HepG2 (cell line): ENCODE data around the gene SNF8. TPM values are rescaled to one million over a fixed set of nuclear protein-coding genes. Genes with fewer than 3 reads are reported as not detected.

ENCODE experiments used
- ATAC-seq: fragments of 200-7000 bp; cut with Tn5 transposase; 3 replicates; pipeline ENCODE4 v1.9.1; 2020; ENCODE audit warnings: mild to moderate bottlenecking, moderate library complexity
- BruUV-seq: library from RNA; stranded (reverse); fragments of 400-500 nt; replicated peaks from 2 replicates; lab custom pipeline; 2021; lab: Mats Ljungman, UMichigan
- CTCF ChIA-PET: fragments of 300-600 bp; formaldehyde crosslinking; extraction: SDS; loops from one replicate; lab custom pipeline; 2021; ENCODE audit warnings: low total read pairs, inconsistent platforms, low intra/inter-chr PET ratio; lab: Yijun Ruan, JAX
- POLR2A ChIA-PET: fragments of 350-600 bp; sonication (Branson Sonifier 250); formaldehyde crosslinking; loops from one replicate; lab custom pipeline; 2020; ENCODE audit warnings: antibody characterized with exemption, inconsistent platforms; lab: Yijun Ruan, JAX
- DNase-seq: peaks from one replicate; pipeline ENCODE4 v3.0.0-alpha.2; 2015; ENCODE audit warnings: low spot score
- FAIRE-seq: peaks from 3 replicates; lab custom pipeline; 2011; peaks lifted over from hg19 to GRCh38; lab: Jason Lieb, UNC
- H2AFZ ChIP-seq: one replicate; pipeline ENCODE4 v1.6.1; 2011; ENCODE audit warnings: low read length, inconsistent platforms
- H3K27ac ChIP-seq: fragments of 300-600 bp; 3 replicates; pipeline ENCODE4 v1.8.0; 2011; ENCODE audit warnings: mixed run types, mild to moderate bottlenecking, mixed read lengths, low read length, inconsistent platforms; ENCODE audit not compliant: insufficient read depth; ENCODE audit errors: extremely low read length
- H3K27me3 ChIP-seq, 2 experiments: fragments of 200-600 bp in 1 of 2; 2 replicates in 1 of 2; 3 replicates in 1 of 2; pipeline versions ENCODE4 v1.6.0 to v1.8.0; 2011; ENCODE audit warnings: low read length in 2 of 2, mild to moderate bottlenecking in 2 of 2, moderate library complexity in 2 of 2, inconsistent platforms in 1 of 2; ENCODE audit not compliant: insufficient read depth in 2 of 2, control insufficient read depth in 1 of 2
- H3K36me3 ChIP-seq, 2 experiments: fragments of 200-600 bp in 1 of 2; replicated peaks in 1 of 2; 2 replicates in 1 of 2; 3 replicates in 1 of 2; pipeline versions ENCODE4 v1.5.1 to v1.8.0; 2011; ENCODE audit warnings: low read length in 2 of 2, inconsistent platforms in 1 of 2; ENCODE audit not compliant: insufficient read depth in 2 of 2, control insufficient read depth in 1 of 2
- H3K4me1 ChIP-seq: 2 replicates; pipeline ENCODE4 v1.5.1; 2012; ENCODE audit warnings: low read length, inconsistent platforms; ENCODE audit not compliant: insufficient read depth
- H3K4me2 ChIP-seq: 2 replicates; pipeline ENCODE4 v1.6.0; 2011; ENCODE audit warnings: low read depth, low read length, inconsistent platforms
- H3K4me3 ChIP-seq, 3 experiments: fragments of 200-600 bp in 1 of 3; sonication (generic), shearing (Covaris generic) in 1 of 3; replicated peaks in 1 of 3; 2 replicates each; pipeline ENCODE4 v1.5.1; 2011 to 2016; ENCODE audit warnings: low read length in 3 of 3, inconsistent platforms in 2 of 3, low read depth in 2 of 3, mild to moderate bottlenecking in 2 of 3, control low read depth in 1 of 3, mixed read lengths in 1 of 3; ENCODE audit not compliant: insufficient read depth in 1 of 3
- H3K79me2 ChIP-seq: one replicate; pipeline ENCODE4 v1.6.1; 2011; ENCODE audit warnings: low read length, inconsistent platforms; ENCODE audit not compliant: insufficient read depth
- H3K9ac ChIP-seq: 2 replicates; pipeline ENCODE4 v1.6.0; 2011; ENCODE audit warnings: mild to moderate bottlenecking, low read depth, low read length, inconsistent platforms; ENCODE audit not compliant: insufficient read depth
- H3K9me3 ChIP-seq: 2 replicates; pipeline ENCODE4 v1.5.1; 2012; ENCODE audit warnings: mild to moderate bottlenecking, low read length
- H4K20me1 ChIP-seq: 2 replicates; pipeline ENCODE4 v1.6.0; 2011; ENCODE audit warnings: inconsistent platforms, mild to moderate bottlenecking, low read length, moderate library complexity; ENCODE audit not compliant: insufficient read depth
- AGO1 ChIP-seq: fragments of 200-400 bp; formaldehyde crosslinking; IDR thresholded peaks from 2 replicates; pipeline ENCODE4 v1.6.1; 2017; ENCODE audit warnings: mild to moderate bottlenecking, low read depth, low read length, moderate library complexity; ENCODE audit not compliant: poor library complexity, severe bottlenecking
- ASH2L ChIP-seq: fragments of 300-600, 200-600 bp; sonication (generic); IDR thresholded peaks from 2 replicates; pipeline ENCODE4 v1.7.0; 2017; ENCODE audit warnings: low read depth, mild to moderate bottlenecking, moderate library complexity, mixed read lengths, low read length; ENCODE audit not compliant: insufficient read length
- EED ChIP-seq: sonication (generic); formaldehyde crosslinking; IDR thresholded peaks from 2 replicates; pipeline ENCODE4 v1.5.0; 2020; ENCODE audit warnings: mild to moderate bottlenecking, missing genetic modification reagents
- KDM5A ChIP-seq: fragments of 200-600 bp; sonication (generic); IDR thresholded peaks from 2 replicates; pipeline ENCODE4 v1.7.0; 2018; ENCODE audit warnings: antibody characterized with exemption, mild to moderate bottlenecking, low read length, borderline replicate concordance
- MTERF4 ChIP-seq: sonication (generic); formaldehyde crosslinking; IDR thresholded peaks from 2 replicates; pipeline ENCODE4 v1.8.0; 2023; ENCODE audit warnings: mild to moderate bottlenecking, missing genetic modification reagents
- NFRKB ChIP-seq: fragments of 450-650 bp; IDR thresholded peaks from 2 replicates; pipeline ENCODE4 v1.6.1; 2017
- RCOR2 ChIP-seq: IDR thresholded peaks from 2 replicates; pipeline ENCODE4 v1.6.1; 2016; ENCODE audit warnings: missing biosample characterization, missing genetic modification reagents
- TBX2 ChIP-seq: sonication (generic); formaldehyde crosslinking; IDR thresholded peaks from 2 replicates; pipeline ENCODE4 v1.5.0; 2020; ENCODE audit warnings: missing genetic modification reagents, mild to moderate bottlenecking, borderline replicate concordance
- TRIM24 ChIP-seq: sonication (generic); formaldehyde crosslinking; IDR thresholded peaks from 2 replicates; pipeline ENCODE4 v1.8.0; 2022; ENCODE audit warnings: mild to moderate bottlenecking, missing genetic modification reagents
- ZBTB14 ChIP-seq: sonication (generic); formaldehyde crosslinking; IDR thresholded peaks from 2 replicates; pipeline ENCODE4 v1.4.0; 2020; ENCODE audit warnings: missing genetic modification reagents
- ZBTB37 ChIP-seq: sonication (generic); formaldehyde crosslinking; IDR thresholded peaks from 2 replicates; pipeline ENCODE4 v1.4.0; 2020; ENCODE audit warnings: mild to moderate bottlenecking, missing genetic modification reagents
- ZNF280D ChIP-seq: sonication (generic); formaldehyde crosslinking; IDR thresholded peaks from 2 replicates; pipeline ENCODE4 v1.5.1; 2020; ENCODE audit warnings: mild to moderate bottlenecking, missing genetic modification reagents
- ZNF333 ChIP-seq: sonication (generic); formaldehyde crosslinking; IDR thresholded peaks from 2 replicates; pipeline ENCODE4 v1.4.0; 2020; ENCODE audit warnings: mild to moderate bottlenecking, missing genetic modification reagents, borderline replicate concordance
- ZNF362 ChIP-seq: sonication (generic); formaldehyde crosslinking; IDR thresholded peaks from 2 replicates; pipeline ENCODE4 v1.4.0; 2020; ENCODE audit warnings: missing genetic modification reagents, mild to moderate bottlenecking, borderline replicate concordance
- ZNF652 ChIP-seq: IDR thresholded peaks from 2 replicates; pipeline ENCODE4 v1.6.1; 2016; ENCODE audit warnings: low read depth, borderline replicate concordance
- ZNF713 ChIP-seq: sonication (generic); formaldehyde crosslinking; IDR thresholded peaks from 2 replicates; pipeline ENCODE4 v1.4.0; 2020; ENCODE audit warnings: mild to moderate bottlenecking, missing genetic modification reagents
- ZNF781 ChIP-seq: sonication (generic); formaldehyde crosslinking; IDR thresholded peaks from 2 replicates; pipeline ENCODE4 v1.5.1; 2020; ENCODE audit warnings: borderline replicate concordance, mild to moderate bottlenecking, missing genetic modification reagents; ENCODE audit errors: not compliant biosample characterization
- WGBS: methylation state at CpG from one replicate; pipeline ENCODE4 v1.1.6; 2017; ENCODE audit warnings: low lambda C conversion rate; 5-methylcytosine and 5-hydroxymethylcytosine counted together
- in situ Hi-C: cut with HindIII; loops from 2 replicates; pipeline ENCODE4 v1.10.0; 2017; ENCODE audit warnings: low pct_unique_long_range_greater_than_20kb; ENCODE audit not compliant: extremely low pct_ligation_motif_present
- intact Hi-C: fragments of 100-400 bp; cut with micrococcal nuclease; formaldehyde crosslinking; loops from one replicate; pipeline ENCODE4 v1.10.0; 2022; ENCODE audit not compliant: unreplicated experiment
- polyA plus RNA-seq, 8 experiments: library from polyadenylated mRNA; depleted of rRNA in 3 of 8; stranded (reverse) in 7 of 8; unstranded in 1 of 8; fragments of >200 nt; fragmentation: Illumina TruSeq in 4 of 8; extraction: Trizol in 4 of 8; gene quantifications; 2 replicates each; pipeline versions ENCODE4 v1.2.1 to v1.2.3, GENCODE V29; 2011 to 2016; ENCODE audit warnings: low read depth in 4 of 8, missing spikeins in 1 of 8, mixed read lengths in 1 of 8; ENCODE audit not compliant: insufficient read depth in 1 of 8
- total RNA-seq, 5 experiments: library from RNA; depleted of rRNA; stranded (reverse); fragments of >200 nt; fragmentation: Illumina TruSeq; extraction: Trizol; gene quantifications; 2 replicates each; pipeline ENCODE4 v1.2.3, GENCODE V29; 2016; ENCODE audit warnings: low read depth in 1 of 5

SNF8 gene
- total and polyA plus RNA-seq, 2 of the 13 experiments (the other 11 are each of a cell fraction or from before 2014, with no cell fraction given) = 114 to 153 TPM

GRCh38 chr17:48903401-48903800 is 41.2 kb downstream of the SNF8 start:
- Histone ChIP-seq H4K20me1 (no peaks in the 10 kb centered on the region), H3K9me3 (no peaks in the 10 kb centered on the region), H3K4me2 (0 out of 2 replicates have a peak overlapping the region, but pooled peaks have one; percentile 21), H3K27me3 (no peaks in the 10 kb centered on the region), H3K79me2 (no peaks in the 10 kb centered on the region), H3K36me3 (no peaks in the 10 kb centered on the region), H3K4me3 (no peak overlapping the region), H3K9ac (peak overlapping the region; percentile 20; the same call in 1 of the 2 replicates), H2AFZ (no peak overlapping the region), H3K27ac (peak overlapping the region; percentile 54), H3K4me1 (peaks cover 48% of the 10 kb centered on the region)
- in situ Hi-C loops = no loop called here
- WGBS = 58% methylated on average over 1 of the region's 1 CpG
- FAIRE-seq (peak; percentile 74), DNase-seq (peak; percentile 95), ATAC-seq (peak; percentile 57)
- intact Hi-C loops = loop anchor here (1.0 kb wide), 1 partner anchor 11 kb away; the partner anchor contains the start of gene ATP5MC1
- POLR2A ChIA-PET = interaction anchor here (0.6 to 9.6 kb wide), 12 partner anchors 10 to 444 kb away, joined by 3 to 194 read pairs (median 4); partner anchors contain the start of genes ATP5MC1 and SNF8
- no TSS peak for BruUV-seq
- CTCF ChIA-PET = no interaction called here
- TF ChIP-seq NFRKB (no peak), KDM5A (no peak), ZBTB37 (no peak), ZNF781 (CRISPR knock-in tag) (no peak), ZNF333 (CRISPR knock-in tag) (no peak), ZNF713 (no peak), EED (CRISPR knock-in tag) (no peak), ZBTB14 (CRISPR knock-in tag) (no peak), ZNF362 (peak; percentile 77), ZNF280D (CRISPR knock-in tag) (no peak), MTERF4 (no peak), TRIM24 (CRISPR knock-in tag) (no peak), ZNF652 (CRISPR knock-in tag) (no peak), AGO1 (no peak), TBX2 (CRISPR knock-in tag) (no peak), ASH2L (no peak), RCOR2 (CRISPR knock-in tag) (no peak)
